ENCODE measurements around the gene GYPC. TPM values are rescaled to one million over a fixed set of nuclear protein-coding genes. Genes with fewer than 3 reads are reported as not detected.

The GYPC gene
- polyA plus RNA-seq, 1 donor (not counting 4 experiments of a cell fraction or from before 2014, with no cell fraction given): not detected

DNA sequence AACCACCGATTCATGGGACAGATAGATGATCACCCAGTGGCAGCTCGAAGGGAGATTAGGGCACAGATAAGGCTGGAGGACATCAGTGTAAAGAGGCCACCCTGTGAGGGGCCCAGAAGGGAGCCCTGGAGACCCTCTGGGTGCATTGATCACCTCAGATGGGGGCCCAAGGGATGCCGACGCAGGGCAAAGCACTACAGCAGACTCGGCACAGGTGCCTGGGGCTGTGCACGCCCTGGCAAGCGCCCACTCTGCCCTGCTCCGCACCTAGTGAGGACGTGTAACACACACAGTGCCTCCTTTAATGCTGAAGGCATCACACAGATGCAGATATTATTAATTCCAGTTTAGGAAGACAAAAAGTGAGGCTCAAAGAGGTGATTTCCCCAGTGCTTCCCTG lies 9.5 kb downstream of the GYPC start:
- H3K79me2 ChIP-seq (ENCODE audit: control insufficient read depth, insufficient read depth, low read length): no peaks in the 10 kb centered on the region
- DNase-seq (ENCODE audit: low read depth, low spot score) (no peak), FAIRE-seq (no peak)
- H3K4me2 ChIP-seq (ENCODE audit: control insufficient read depth, extremely low read depth, insufficient read depth, low read depth, low read length): no peak overlapping the region
- peaks cover 3% of the 10 kb centered on the region for H3K9me3 ChIP-seq (ENCODE audit: control insufficient read depth, low read depth, low read length)
- H3K36me3 ChIP-seq (ENCODE audit: control insufficient read depth in 2 of 2, extremely low read depth in 1 of 2, insufficient read depth in 2 of 2, low read length in 2 of 2): no peaks in the 10 kb centered on the region
- no peaks in the 10 kb centered on the region for H3K9me1 ChIP-seq (ENCODE audit: control insufficient read depth, extremely low read depth, insufficient read depth, low read length)
- no peak overlapping the region for H3K4me3 ChIP-seq (ENCODE audit: control insufficient read depth in 2 of 3, extremely low read depth in 1 of 3, insufficient read depth in 2 of 3, low read depth in 1 of 3, low read length in 3 of 3)
- no peaks in the 10 kb centered on the region for H4K20me1 ChIP-seq (ENCODE audit: control insufficient read depth, extremely low read depth, insufficient read depth, low read length)
- H3K4me1 ChIP-seq (ENCODE audit: control insufficient read depth, extremely low read depth, insufficient read depth, low read length): no peaks in the 10 kb centered on the region
- TF ChIP-seq, protein P1, sequence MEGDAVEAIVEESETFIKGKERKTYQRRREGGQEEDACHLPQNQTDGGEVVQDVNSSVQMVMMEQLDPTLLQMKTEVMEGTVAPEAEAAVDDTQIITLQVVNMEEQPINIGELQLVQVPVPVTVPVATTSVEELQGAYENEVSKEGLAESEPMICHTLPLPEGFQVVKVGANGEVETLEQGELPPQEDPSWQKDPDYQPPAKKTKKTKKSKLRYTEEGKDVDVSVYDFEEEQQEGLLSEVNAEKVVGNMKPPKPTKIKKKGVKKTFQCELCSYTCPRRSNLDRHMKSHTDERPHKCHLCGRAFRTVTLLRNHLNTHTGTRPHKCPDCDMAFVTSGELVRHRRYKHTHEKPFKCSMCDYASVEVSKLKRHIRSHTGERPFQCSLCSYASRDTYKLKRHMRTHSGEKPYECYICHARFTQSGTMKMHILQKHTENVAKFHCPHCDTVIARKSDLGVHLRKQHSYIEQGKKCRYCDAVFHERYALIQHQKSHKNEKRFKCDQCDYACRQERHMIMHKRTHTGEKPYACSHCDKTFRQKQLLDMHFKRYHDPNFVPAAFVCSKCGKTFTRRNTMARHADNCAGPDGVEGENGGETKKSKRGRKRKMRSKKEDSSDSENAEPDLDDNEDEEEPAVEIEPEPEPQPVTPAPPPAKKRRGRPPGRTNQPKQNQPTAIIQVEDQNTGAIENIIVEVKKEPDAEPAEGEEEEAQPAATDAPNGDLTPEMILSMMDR (optimal IDR thresholded peaks at IDR 0.05 in 1 of 3, IDR thresholded peaks at IDR 0.05 in 1 of 3, conservative IDR thresholded peaks at IDR 0.05 in 1 of 3; ENCODE audit: extremely low read depth in 1 of 3, insufficient read depth in 2 of 3, low read length in 3 of 3): no peak
- no peak for TF ChIP-seq EZH2 (IDR thresholded peaks at IDR 0.05; ENCODE audit: low read length)
- dilution Hi-C loops (cut with MboI; ENCODE audit: extremely low pct_ligation_motif_present, low sequenced_read_pairs): no loop called here
- no peaks in the 10 kb centered on the region for H3K27me3 ChIP-seq (ENCODE audit: control insufficient read depth, extremely low read depth, insufficient read depth, low read length)
- no peak overlapping the region for H3K9ac ChIP-seq (ENCODE audit: control insufficient read depth, extremely low read depth, insufficient read depth, low read length)
- no peak overlapping the region for H2AFZ ChIP-seq (ENCODE audit: control insufficient read depth, low read length)
- no peak overlapping the region for H3K27ac ChIP-seq (ENCODE audit: control insufficient read depth, insufficient read depth, low read length)

DNA sequence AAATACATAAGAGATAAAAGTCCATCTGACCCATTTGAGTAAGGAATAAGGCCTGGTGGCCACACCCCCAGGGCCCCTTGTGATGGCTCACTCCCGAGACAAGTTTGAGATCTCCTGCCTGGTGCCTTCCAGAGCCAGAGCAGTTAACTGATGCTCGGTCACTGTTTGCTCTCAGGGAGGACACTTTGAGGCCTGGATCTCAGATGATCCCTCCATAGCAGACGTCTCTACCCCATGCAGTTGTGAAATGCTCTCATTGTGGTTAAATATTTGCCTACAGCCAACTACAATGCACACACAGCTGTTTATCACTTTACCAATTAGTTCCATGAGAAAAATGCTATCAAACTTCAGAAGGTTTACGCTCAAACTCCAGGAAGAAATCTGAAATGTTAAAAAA lies 12.3 kb downstream of the GYPC start:
- no peak overlapping the region for H3K4me3 ChIP-seq (ENCODE audit: control insufficient read depth in 2 of 3, extremely low read depth in 1 of 3, insufficient read depth in 2 of 3, low read depth in 1 of 3, low read length in 3 of 3)
- H3K27ac ChIP-seq (ENCODE audit: control insufficient read depth, insufficient read depth, low read length): no peak overlapping the region
- no peaks in the 10 kb centered on the region for H4K20me1 ChIP-seq (ENCODE audit: control insufficient read depth, extremely low read depth, insufficient read depth, low read length)
- DNase-seq (ENCODE audit: low read depth, low spot score) (no peak), FAIRE-seq (no peak)
- H3K27me3 ChIP-seq (ENCODE audit: control insufficient read depth, extremely low read depth, insufficient read depth, low read length): no peaks in the 10 kb centered on the region
- H3K9ac ChIP-seq (ENCODE audit: control insufficient read depth, extremely low read depth, insufficient read depth, low read length): no peak overlapping the region
- H3K79me2 ChIP-seq (ENCODE audit: control insufficient read depth, insufficient read depth, low read length): no peaks in the 10 kb centered on the region
- no peaks in the 10 kb centered on the region for H3K9me1 ChIP-seq (ENCODE audit: control insufficient read depth, extremely low read depth, insufficient read depth, low read length)
- H3K36me3 ChIP-seq (ENCODE audit: control insufficient read depth in 2 of 2, extremely low read depth in 1 of 2, insufficient read depth in 2 of 2, low read length in 2 of 2): no peaks in the 10 kb centered on the region
- H3K4me1 ChIP-seq (ENCODE audit: control insufficient read depth, extremely low read depth, insufficient read depth, low read length): no peaks in the 10 kb centered on the region
- dilution Hi-C loops (cut with MboI; ENCODE audit: extremely low pct_ligation_motif_present, low sequenced_read_pairs): no loop called here
- no peak overlapping the region for H2AFZ ChIP-seq (ENCODE audit: control insufficient read depth, low read length)
- no peak overlapping the region for H3K4me2 ChIP-seq (ENCODE audit: control insufficient read depth, extremely low read depth, insufficient read depth, low read depth, low read length)
- H3K9me3 ChIP-seq (ENCODE audit: control insufficient read depth, low read depth, low read length): peaks cover 7% of the 10 kb centered on the region
- TF ChIP-seq, protein P1 (optimal IDR thresholded peaks at IDR 0.05 in 1 of 3, IDR thresholded peaks at IDR 0.05 in 1 of 3, conservative IDR thresholded peaks at IDR 0.05 in 1 of 3; ENCODE audit: extremely low read depth in 1 of 3, insufficient read depth in 2 of 3, low read length in 3 of 3): no peak
- TF ChIP-seq EZH2 (IDR thresholded peaks at IDR 0.05; ENCODE audit: low read length): no peak

All from keratinocyte (primary cell).